Activated T-cell treated with anti-CD3 and anti-CD28 coated beads, Interleukin-2, amount 50 U/mL, for 48 hours (primary cell): ENCODE results near the gene REV3L.
A peak's percentile ranks its signal among the peaks of the same experiment; 100 is the strongest.
"Not testable (repeated sequence)": the region's sequence is repeated elsewhere in the genome, so short reads cannot be mapped to it uniquely, and the experiment has no call there.

Experiments used
- DNase-seq, 2 experiments: peaks; one replicate each; pipeline ENCODE4 v3.0.0-alpha.2; 2020

Gene REV3L

DNA sequence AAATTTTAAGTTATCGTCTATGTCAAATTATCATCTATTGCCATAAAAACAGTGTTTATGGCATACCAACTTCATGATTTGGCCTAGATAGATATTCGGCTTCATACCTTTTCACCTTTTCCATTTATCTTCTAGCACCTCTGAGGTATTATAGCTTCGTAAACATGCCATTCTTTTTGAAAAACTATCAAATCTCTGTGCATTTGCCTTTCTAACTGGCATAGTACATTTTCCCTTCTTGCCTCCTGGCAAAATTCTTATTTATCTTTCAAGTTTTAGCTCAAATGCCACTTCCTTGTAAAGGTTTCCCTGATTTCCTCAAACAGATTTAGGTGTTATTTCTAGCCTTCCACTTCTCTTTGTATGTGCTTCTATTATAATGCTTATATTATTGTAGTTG is 7.0 kb upstream of the REV3L start:
- DNase-seq: no peak

DNA sequence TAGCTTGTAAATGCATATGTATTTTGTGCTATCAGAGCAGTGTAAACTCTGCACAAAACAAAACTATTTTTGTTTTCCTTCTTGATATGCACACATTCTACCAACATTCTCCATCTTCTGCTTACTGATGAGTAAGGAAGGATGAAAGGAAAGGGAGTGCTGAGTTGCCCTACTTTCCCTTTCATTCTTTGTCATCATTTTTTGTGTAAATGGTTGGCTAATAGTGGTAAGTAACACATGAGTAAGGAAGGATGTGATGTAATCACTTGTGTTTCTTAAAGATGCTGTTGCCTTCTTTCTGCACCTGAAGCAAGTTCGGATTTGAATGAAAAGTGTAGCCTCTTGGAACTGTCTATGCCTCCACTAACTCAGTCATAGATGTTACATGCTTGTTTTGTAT is 4.6 kb upstream of the REV3L start:
- no peak for DNase-seq

GRCh38 chr6:111486921-111487320 is 3.9 kb upstream of the REV3L start:
- peak in 1 of 2 experiments; percentile 32 for DNase-seq

DNA sequence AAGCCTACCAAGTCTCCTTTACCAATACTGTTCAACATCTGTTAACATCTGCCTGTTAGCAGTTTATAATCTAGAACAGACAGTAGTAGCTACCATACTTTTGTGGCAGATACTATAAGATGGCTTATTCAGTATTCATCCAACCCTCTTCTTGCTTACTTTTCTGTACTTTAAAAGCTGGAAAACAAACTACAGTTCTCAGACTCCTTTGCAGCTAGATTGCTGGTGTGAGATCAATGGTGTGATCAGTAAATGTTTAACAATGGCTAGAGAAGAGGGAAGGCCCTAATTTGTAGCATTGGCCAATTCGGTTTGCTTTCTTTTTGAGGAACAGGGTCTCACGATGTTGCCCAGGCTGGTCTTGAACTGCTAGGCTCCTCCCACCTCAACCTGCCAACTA is 3.5 kb upstream of the REV3L start:
- no peak for DNase-seq

GRCh38 chr6:111485342-111485741 is 2.3 kb upstream of the REV3L start:
- DNase-seq: no peak

DNA sequence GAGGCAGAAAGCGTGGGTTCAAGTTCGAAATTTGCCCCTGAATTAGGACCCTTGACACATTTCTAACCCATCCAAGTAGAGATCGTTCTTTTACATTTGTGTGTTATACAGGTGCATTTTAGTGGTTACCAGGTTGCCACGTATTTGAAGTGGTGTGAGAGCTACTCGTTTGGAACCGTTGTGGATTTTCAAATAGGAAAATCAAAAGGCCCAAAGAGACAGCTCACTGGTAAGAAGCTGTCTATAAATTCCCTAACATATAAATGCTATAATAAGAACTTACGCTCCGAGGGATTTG is 1.6 kb upstream of the REV3L start:
- DNase-seq: no peak

- peak; percentile 85 to 90 for DNase-seq
These were observed 966 bp upstream of the REV3L start for GRCh38 chr6:111483736-111484632.

DNA sequence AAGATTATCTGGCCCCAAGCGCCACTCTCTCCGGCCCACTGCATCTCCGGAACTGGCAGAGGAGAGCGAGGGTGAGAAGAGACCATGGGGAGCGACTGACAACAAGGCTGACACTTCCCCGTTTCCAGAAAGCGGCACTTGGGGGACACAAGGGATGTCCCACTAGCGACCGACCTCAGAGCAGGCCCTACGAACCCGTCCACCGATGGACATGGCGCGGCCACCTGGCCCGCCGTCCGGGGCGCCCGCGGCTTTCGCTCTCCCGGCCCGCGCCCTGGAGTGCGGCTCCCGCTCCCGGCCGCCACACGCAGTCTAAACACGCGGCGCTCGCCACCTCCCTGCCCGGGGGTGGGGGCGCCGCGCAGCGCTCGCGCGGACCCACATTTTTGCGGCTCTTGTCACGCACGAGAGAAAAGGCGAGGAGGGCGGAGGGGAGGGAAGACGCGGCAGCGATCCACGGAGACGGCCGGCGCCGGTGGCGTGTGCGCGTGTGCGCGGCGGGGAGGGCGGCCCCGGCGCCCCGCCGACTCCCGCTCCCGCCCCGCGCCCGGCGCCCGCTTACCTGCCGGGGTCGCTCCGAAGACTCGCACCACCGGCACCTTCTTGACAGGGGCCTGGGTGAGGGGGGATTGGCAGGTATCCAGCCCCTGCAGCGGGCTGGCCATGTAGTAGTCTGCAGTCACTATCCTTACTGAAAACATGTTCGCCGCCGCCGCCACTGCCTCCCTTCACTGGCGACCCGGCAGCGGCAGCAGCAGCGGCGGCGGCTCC is 645 bp downstream of the REV3L start:
- peak; percentile 64 to 67 for DNase-seq

- DNase-seq: no peak
These were observed 1.2 kb downstream of the REV3L start for GRCh38 chr6:111481836-111482187.

- DNase-seq: no peak
These were observed 1.8 kb downstream of the REV3L start for GRCh38 chr6:111480988-111481822.

DNA sequence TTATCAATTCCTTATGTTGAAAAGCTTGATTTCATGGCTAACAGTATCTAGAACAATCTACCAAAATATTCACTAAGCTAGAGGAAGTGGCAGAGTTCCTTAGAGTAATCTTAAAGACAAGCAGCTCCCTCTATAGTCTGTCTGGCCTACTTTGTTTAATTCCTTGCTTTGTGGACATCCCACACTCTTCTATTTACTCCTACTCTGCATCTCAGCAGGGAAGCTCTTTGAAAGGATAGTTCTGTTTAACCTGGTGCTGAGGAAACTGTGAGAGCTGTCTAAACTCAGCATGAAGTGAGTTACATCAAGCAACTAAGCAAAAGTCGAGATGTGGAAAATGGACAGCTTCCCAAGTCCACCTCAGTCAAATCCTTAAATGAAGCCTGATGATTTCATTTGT is 4.3 kb downstream of the REV3L start:
- no peak for DNase-seq

GRCh38 chr6:111478064-111478476 is 4.9 kb downstream of the REV3L start:
- no peak for DNase-seq

DNA sequence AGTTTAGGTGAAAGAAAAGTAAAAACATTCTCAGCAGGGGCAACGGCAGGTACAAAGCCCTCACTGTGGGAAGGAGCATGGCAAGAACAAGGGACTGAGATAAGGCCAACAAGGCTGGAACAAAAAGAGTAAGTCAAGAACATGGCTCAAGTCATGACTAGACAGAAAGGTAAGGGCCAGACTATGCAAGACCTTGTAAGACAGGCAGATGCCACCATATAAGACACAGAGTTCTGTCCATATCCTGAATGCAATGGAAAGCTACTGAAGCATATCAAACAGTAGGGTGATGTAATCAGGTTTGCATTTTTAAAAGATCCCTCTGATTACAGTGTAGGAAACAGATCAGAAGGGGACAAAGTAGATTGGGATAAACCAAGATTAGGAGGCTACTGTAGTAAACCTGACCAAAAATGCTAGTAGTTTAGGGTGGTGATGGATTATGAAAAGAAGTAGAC is 5.5 kb downstream of the REV3L start:
- DNase-seq: no peak

DNA sequence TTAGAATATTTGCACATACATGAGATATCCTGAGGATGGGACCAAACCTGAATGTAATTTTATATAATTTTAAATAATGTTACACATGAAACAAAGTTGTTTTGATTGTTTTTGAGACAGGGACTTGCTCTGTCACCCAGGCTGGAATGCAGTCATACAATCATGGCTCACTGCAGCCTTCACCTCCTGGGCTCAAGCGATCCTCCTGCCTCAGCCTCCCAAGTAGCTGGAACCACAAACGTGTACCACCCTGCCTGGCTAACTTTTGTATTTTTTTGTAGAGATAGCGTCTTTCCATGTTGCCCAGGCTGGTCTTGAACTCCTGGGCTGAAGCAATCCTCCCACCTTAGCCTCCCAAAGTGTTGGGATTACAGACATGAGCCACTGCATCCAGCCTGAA is 7.0 kb downstream of the REV3L start:
- not testable (repeated sequence) for DNase-seq

DNA sequence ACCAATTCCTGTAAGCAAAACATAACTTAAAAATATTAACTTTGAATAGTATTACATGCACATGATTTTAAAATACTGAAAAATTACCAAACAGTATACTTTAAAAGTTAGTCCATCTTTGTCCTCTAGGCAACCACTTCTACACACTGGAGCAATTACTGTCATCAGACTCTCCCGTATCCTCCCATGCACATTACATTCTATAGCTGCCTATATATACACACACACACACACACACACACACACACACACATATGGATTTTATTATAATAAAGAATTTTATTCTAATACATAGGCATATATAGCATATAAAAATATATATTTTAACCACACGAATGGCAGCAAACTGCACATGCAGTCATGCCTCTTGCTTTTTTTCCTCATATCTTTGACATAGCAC is 8.2 kb downstream of the REV3L start:
- DNase-seq: no peak

GRCh38 chr6:111474106-111474505 is 8.9 kb downstream of the REV3L start:
- no peak for DNase-seq

GRCh38 chr6:111472933-111473435 is 10.0 kb downstream of the REV3L start:
- DNase-seq: no peak

GRCh38 chr6:111471958-111472357 is 11.1 kb downstream of the REV3L start:
- no peak for DNase-seq

GRCh38 chr6:111471533-111471932 is 11.5 kb downstream of the REV3L start:
- no peak for DNase-seq

- DNase-seq: no peak
These were observed 12.0 kb downstream of the REV3L start for GRCh38 chr6:111470991-111471390.

DNA sequence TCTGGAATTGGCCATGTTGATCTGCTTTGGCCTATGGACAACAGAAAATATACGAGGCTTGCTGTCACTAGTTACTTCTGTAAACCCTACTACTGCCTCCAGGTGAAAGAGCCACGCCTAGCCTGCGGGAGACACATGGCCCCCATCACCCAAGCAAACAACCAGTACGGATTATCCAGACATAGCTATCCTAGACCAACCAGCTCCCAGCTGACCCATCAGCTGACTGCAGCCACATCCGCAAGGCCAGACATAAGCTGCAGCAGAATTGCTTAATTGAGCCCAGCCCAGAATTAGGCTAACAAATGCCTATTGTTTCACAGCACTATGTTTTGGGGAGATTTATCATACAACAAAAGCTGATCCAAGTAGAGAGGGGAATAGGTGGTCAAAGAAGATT is 13.5 kb downstream of the REV3L start:
- DNase-seq: no peak

DNA sequence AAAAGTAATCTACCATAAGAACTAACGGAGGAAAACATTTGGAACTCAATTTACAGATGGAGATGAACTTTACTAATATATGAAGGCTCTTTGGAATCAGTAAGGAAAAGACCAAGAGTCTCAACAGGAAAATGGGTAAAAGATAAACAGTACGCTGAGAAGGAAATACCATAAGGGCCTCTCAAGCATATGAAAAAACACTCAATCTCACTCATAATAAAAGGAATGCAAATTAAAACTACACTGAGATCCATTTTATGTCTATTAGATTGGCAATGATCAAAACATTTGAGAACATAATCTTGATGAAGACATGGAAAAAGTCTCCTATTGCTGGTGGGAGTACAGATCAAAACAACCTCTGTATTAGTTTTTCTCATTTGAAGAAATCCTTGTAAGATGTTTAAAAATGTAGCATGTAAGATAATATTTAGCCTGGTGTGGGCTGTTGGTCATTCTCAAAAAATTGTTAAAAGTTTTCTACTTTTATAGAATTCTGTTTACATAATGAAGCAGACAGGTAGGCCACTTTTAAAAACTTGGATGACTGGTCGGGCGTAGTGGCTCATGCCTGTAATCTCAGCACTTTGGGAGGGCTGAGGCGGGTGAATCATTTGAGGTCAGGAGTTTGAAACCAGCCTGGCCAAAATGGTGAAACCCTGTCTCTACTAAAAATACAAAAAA is 14.5 kb downstream of the REV3L start:
- DNase-seq: peak; percentile 45 to 61

GRCh38 chr6:111464184-111464583 is 18.8 kb downstream of the REV3L start:
- no peak for DNase-seq
